Mucosa of stomach (tissue), 1 donor: ENCODE results near the gene KCNT2.

Experiments used
- H3K27me3 ChIP-seq: one replicate; pipeline ENCODE4 v1.7.0; 2013; ENCODE audit warnings: mild to moderate bottlenecking, low read length; ENCODE audit not compliant: control insufficient read depth, insufficient read depth
- H3K36me3 ChIP-seq: one replicate; pipeline ENCODE4 v1.7.0; 2013; ENCODE audit warnings: low read length; ENCODE audit not compliant: control insufficient read depth, insufficient read depth
- H3K4me1 ChIP-seq: one replicate; pipeline ENCODE4 v1.7.0; 2013; ENCODE audit warnings: mild to moderate bottlenecking, low read length; ENCODE audit not compliant: control insufficient read depth, insufficient read depth
- H3K4me3 ChIP-seq: one replicate; pipeline ENCODE4 v1.7.0; 2013; ENCODE audit warnings: low read length
- H3K9ac ChIP-seq: one replicate; pipeline ENCODE4 v1.7.0; 2013; ENCODE audit warnings: mild to moderate bottlenecking, low read length, moderate library complexity
- H3K9me3 ChIP-seq: one replicate; pipeline ENCODE4 v1.7.0; 2013; ENCODE audit warnings: mild to moderate bottlenecking, low read length, moderate library complexity; ENCODE audit not compliant: control insufficient read depth
- donor health status: Pancreatic carcinoma.

The KCNT2 gene

DNA sequence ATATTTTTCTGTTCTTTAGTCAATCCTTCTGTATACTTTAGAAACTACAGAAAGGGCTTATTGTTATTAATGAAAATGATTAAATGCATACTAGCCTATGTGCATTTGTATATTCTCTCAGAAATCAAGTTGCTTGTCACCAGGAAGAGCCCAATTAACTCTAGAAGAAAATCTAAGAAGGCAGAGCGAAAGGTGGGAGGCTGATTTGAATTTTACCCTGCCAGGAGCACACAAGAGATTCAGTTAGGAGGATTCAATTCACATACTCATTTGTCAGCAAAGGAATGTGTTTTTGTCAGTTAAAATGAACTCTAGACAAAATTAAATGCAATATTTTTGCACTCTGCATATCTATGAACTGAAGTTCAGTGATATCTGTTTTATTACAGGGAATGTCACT lies 411.8 kb downstream of the KCNT2 start:
- Histone ChIP-seq H3K4me3 (no peak overlapping the region), H3K9me3 (no peaks in the 10 kb centered on the region), H3K4me1 (no peaks in the 10 kb centered on the region), H3K36me3 (no peaks in the 10 kb centered on the region), H3K27me3 (no peaks in the 10 kb centered on the region), H3K9ac (no peak overlapping the region)

DNA sequence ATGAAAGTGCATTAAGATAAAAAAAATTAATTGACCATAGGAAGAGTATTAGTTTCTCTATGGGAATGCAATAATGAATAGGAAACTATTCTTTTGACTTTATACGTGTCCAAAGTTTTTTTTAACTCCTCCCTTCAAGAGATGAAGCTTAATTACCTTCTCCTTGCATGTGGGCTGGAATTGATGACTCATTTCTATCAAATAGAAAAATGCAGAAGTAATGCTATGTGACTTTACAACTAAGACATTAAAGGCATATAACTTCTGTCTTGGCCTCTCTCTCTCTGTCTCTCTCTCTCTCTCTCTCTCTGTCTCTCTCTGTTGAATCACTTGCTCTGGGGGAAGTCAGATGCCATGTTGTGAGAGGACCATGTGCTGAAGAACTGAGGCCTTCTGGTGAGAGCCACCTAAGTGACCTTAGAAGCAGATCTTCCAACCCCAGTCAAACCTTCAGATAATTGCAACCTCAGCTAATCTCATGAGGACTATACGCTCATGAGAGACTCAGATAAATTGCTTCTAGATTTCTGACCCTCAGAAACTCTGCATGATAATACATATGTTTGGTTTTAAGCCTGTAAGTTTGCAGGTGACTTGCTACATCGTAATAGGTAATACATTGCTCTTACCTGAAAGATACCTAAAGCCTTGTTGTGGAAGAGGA lies 414.2 kb downstream of the KCNT2 start:
- no peaks in the 10 kb centered on the region for H3K27me3 ChIP-seq
- no peak overlapping the region for H3K4me3 ChIP-seq
- no peak overlapping the region for H3K9ac ChIP-seq
- H3K9me3 ChIP-seq = no peaks in the 10 kb centered on the region
- H3K36me3 ChIP-seq = no peaks in the 10 kb centered on the region
- H3K4me1 ChIP-seq = no peaks in the 10 kb centered on the region

DNA sequence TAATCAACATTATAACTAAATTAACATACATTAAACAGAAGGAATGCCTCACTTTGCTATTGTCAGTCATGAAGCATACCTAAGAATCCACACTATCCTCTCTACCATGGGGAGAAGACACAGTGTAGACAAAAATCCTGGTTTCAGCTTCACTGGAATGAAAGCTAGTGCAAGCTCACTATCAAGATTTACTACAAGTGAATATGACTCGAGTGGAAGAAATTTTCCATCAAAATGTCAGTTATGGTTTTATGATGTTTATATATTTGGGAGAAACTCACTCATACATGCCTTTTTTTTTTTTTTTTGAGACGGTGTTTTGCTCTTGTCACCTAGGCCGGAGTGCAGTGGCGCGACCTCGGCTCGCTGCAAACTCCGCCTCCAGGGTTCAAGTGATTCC lies 424.3 kb downstream of the KCNT2 start:
- Histone ChIP-seq H3K27me3 (no peaks in the 10 kb centered on the region), H3K4me3 (no peak overlapping the region), H3K9me3 (no peaks in the 10 kb centered on the region), H3K9ac (no peak overlapping the region), H3K36me3 (no peaks in the 10 kb centered on the region), H3K4me1 (no peaks in the 10 kb centered on the region)

DNA sequence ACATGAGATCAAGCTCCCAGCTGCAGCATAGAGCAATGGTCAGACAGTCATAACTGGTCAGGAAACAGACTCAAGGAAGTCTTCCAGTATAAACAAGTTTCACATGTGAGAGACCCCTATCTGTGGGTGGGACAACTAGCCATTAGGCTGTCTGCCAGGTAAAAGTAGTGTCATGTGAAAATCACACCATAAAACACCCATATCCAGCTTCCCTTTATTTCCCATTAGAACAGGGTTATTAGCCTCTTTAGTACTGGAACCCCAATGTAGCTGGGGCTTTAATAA lies 426.7 kb downstream of the KCNT2 start:
- H3K4me3 ChIP-seq = no peak overlapping the region
- no peak overlapping the region for H3K9ac ChIP-seq
- no peaks in the 10 kb centered on the region for H3K36me3 ChIP-seq
- H3K9me3 ChIP-seq = no peaks in the 10 kb centered on the region
- H3K27me3 ChIP-seq = no peaks in the 10 kb centered on the region
- no peaks in the 10 kb centered on the region for H3K4me1 ChIP-seq

DNA sequence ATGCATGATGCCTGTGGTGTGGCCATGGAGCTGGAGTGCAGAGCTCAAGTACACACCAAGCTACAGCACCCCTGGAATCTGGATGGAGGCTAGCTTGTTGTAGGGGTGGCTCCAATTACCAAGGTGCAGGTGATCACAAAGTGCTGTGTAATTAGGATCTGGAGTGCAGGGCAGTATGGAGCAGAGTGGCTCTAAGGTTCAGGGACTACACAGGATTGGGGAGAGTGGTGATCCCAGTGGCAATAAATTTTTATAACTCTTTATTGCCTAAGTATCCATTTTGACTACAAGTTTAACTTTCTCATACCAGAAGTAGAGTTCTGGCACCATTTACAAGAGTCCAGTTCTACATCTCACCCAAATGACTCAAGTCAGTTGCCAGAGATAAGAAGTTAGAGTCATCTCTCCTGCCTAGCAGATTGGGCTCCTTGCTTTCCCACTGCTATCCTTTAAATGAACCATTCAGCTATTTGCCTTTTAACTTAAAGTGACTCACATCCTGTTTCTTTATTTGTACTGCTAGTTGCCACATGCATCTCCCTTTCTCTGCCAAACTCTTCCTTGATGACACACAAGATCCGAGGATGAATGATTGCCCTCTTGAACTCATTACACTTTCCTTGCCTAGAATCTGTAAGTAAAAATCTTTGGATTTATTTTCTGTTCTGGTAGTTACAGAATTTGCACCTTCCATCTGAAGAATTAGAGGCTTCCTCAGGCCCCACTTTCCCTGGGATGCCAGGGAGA lies 427.2 kb downstream of the KCNT2 start:
- H3K27me3 ChIP-seq = no peaks in the 10 kb centered on the region

DNA sequence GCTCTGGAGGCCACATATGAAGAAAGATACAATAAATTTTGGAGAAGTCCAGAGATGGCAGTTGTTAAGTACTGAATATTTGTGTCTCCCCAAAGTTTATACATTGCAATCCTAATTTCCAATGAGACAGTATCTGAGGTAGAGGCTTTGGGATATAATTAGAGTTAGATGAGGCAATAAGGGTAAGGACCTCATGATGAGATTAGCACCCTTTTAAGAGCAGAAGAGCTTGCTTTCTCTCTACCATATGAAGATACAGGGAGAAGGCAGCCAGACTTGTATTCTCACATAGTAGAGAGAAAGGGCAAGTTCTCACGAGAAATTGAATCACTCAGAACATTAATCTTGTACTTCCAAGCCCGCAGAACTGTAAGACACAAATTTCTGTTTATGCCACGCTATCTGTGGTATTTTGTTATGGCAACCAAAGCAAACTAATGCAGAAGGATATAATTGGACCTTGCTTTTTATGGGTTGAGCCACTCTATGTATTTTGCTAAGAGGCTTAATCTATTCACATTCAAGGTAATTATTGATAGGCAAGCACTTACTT lies 430.1 kb downstream of the KCNT2 start:
- H3K9me3 ChIP-seq = no peaks in the 10 kb centered on the region
- no peaks in the 10 kb centered on the region for H3K4me1 ChIP-seq
- no peak overlapping the region for H3K4me3 ChIP-seq
- H3K27me3 ChIP-seq = no peaks in the 10 kb centered on the region
- no peaks in the 10 kb centered on the region for H3K36me3 ChIP-seq
- no peak overlapping the region for H3K9ac ChIP-seq

More for the DNA sequence above, 427.2 kb downstream of the KCNT2 start:
- no peak overlapping the region for H3K9ac ChIP-seq
- H3K9me3 ChIP-seq = no peaks in the 10 kb centered on the region
- no peak overlapping the region for H3K4me3 ChIP-seq
- H3K4me1 ChIP-seq = no peaks in the 10 kb centered on the region
- no peaks in the 10 kb centered on the region for H3K36me3 ChIP-seq
